ENCODE measurements around the gene PCSK6.

The PCSK6 gene

GRCh38 chr15:101256757-101257156, 232.8 kb downstream of the PCSK6 start:
- Histone ChIP-seq H3K36me3 (replicated peaks in 1 of 2; ENCODE audit: control insufficient read depth in 2 of 2, insufficient read depth in 2 of 2, low read length in 2 of 2) (no peaks in the 10 kb centered on the region), H2BK120ac (ENCODE audit: low read depth, low read length) (no peak overlapping the region), H4K8ac (ENCODE audit: low read depth, low read length) (no peak overlapping the region), H4K91ac (ENCODE audit: low read depth, low read length, poor library complexity) (no peak overlapping the region), H2AK5ac (ENCODE audit: low read depth, low read length) (no peak overlapping the region), H2AFZ (ENCODE audit: low read length) (no peak overlapping the region), H3K4me3 (ENCODE audit: low read length in 2 of 2) (no peak overlapping the region), H3K9me3 (replicated peaks in 1 of 2; ENCODE audit: control insufficient read depth in 2 of 2, insufficient read depth in 1 of 2, low read depth in 1 of 2, low read length in 2 of 2) (no peaks in the 10 kb centered on the region), H3K4me2 (ENCODE audit: insufficient read depth, low read length, poor library complexity, severe bottlenecking) (no peak overlapping the region), H3K23ac (ENCODE audit: low read depth, low read length, poor library complexity) (no peak overlapping the region), H3K27ac (replicated peaks; ENCODE audit: low read length) (no peak overlapping the region), H2BK5ac (ENCODE audit: low read length) (no peak overlapping the region), H3K18ac (ENCODE audit: low read length) (no peak overlapping the region), H3K4ac (ENCODE audit: low read length) (no peak overlapping the region), H3K27me3 (ENCODE audit: control insufficient read depth in 3 of 3, insufficient read depth in 3 of 3, low read depth in 1 of 3, low read length in 3 of 3) (peaks cover 0 to 2% (median 0%) of the 10 kb centered on the region in 3 experiments), H3K4me1 (ENCODE audit: control insufficient read depth in 2 of 2, insufficient read depth in 1 of 2, low read depth in 1 of 2, low read length in 2 of 2) (peaks cover 0 to 14% of the 10 kb centered on the region in 2 donors), H3K9ac (ENCODE audit: low read depth, low read length, poor library complexity) (no peak overlapping the region), H3K14ac (ENCODE audit: low read length) (no peak overlapping the region), H2BK15ac (ENCODE audit: low read length) (no peak overlapping the region), H2BK12ac (ENCODE audit: low read length) (no peak overlapping the region), H3K79me1 (ENCODE audit: low read depth, low read length) (no peaks in the 10 kb centered on the region)
- no CpG with 5 or more reads among the region's 6 CpGs for WGBS, 2 donors (ENCODE audit: extremely low coverage in 2 of 2, insufficient read length in 2 of 2, insufficient replicate concordance in 1 of 2)
- DNase-seq (ENCODE audit: low spot score): no peak

- no peak overlapping the region for H2BK5ac ChIP-seq (ENCODE audit: low read length)
- no peak overlapping the region for H3K4ac ChIP-seq (ENCODE audit: low read length)
- no peak overlapping the region for H2AK5ac ChIP-seq (ENCODE audit: low read depth, low read length)
- H3K14ac ChIP-seq (ENCODE audit: low read length): no peak overlapping the region
- H3K4me2 ChIP-seq (ENCODE audit: insufficient read depth, low read length, poor library complexity, severe bottlenecking): no peak overlapping the region
- no peak for DNase-seq (ENCODE audit: low spot score)
- no peaks in the 10 kb centered on the region for H3K36me3 ChIP-seq (replicated peaks in 1 of 2; ENCODE audit: control insufficient read depth in 2 of 2, insufficient read depth in 2 of 2, low read length in 2 of 2)
- H3K4me1 ChIP-seq (ENCODE audit: control insufficient read depth in 2 of 2, insufficient read depth in 1 of 2, low read depth in 1 of 2, low read length in 2 of 2): peaks cover 0 to 14% of the 10 kb centered on the region in 2 donors
- H3K27ac ChIP-seq (replicated peaks; ENCODE audit: low read length): no peak overlapping the region
- no peaks in the 10 kb centered on the region for H3K79me1 ChIP-seq (ENCODE audit: low read depth, low read length)
- peaks cover 0 to 2% (median 0%) of the 10 kb centered on the region in 3 experiments for H3K27me3 ChIP-seq (ENCODE audit: control insufficient read depth in 3 of 3, insufficient read depth in 3 of 3, low read depth in 1 of 3, low read length in 3 of 3)
- H2BK120ac ChIP-seq (ENCODE audit: low read depth, low read length): no peak overlapping the region
- peak overlapping the region; percentile 37 for H2AFZ ChIP-seq (ENCODE audit: low read length)
- H4K91ac ChIP-seq (ENCODE audit: low read depth, low read length, poor library complexity): no peak overlapping the region
- no peak overlapping the region for H3K9ac ChIP-seq (ENCODE audit: low read depth, low read length, poor library complexity)
- H2BK12ac ChIP-seq (ENCODE audit: low read length): no peak overlapping the region
- no peak overlapping the region for H3K18ac ChIP-seq (ENCODE audit: low read length)
- H3K9me3 ChIP-seq (replicated peaks in 1 of 2; ENCODE audit: control insufficient read depth in 2 of 2, insufficient read depth in 1 of 2, low read depth in 1 of 2, low read length in 2 of 2): no peaks in the 10 kb centered on the region
- no peak overlapping the region for H2BK15ac ChIP-seq (ENCODE audit: low read length)
- no peak overlapping the region for H4K8ac ChIP-seq (ENCODE audit: low read depth, low read length)
- no CpG with 5 or more reads among the region's 8 CpGs for WGBS, 2 donors (ENCODE audit: extremely low coverage in 2 of 2, insufficient read length in 2 of 2, insufficient replicate concordance in 1 of 2)
- H3K23ac ChIP-seq (ENCODE audit: low read depth, low read length, poor library complexity): no peak overlapping the region
- H3K4me3 ChIP-seq (ENCODE audit: low read length in 2 of 2): no peak overlapping the region
These were observed 233.8 kb downstream of the PCSK6 start for GRCh38 chr15:101255615-101256241.

GRCh38 chr15:101255051-101255395, 234.5 kb downstream of the PCSK6 start:
- Histone ChIP-seq H2BK15ac (ENCODE audit: low read length) (no peak overlapping the region), H2AFZ (ENCODE audit: low read length) (no peak overlapping the region), H2BK120ac (ENCODE audit: low read depth, low read length) (no peak overlapping the region), H3K14ac (ENCODE audit: low read length) (no peak overlapping the region), H4K91ac (ENCODE audit: low read depth, low read length, poor library complexity) (no peak overlapping the region), H3K4me2 (ENCODE audit: insufficient read depth, low read length, poor library complexity, severe bottlenecking) (no peak overlapping the region), H3K79me1 (ENCODE audit: low read depth, low read length) (peaks cover 3% of the 10 kb centered on the region), H3K23ac (ENCODE audit: low read depth, low read length, poor library complexity) (no peak overlapping the region), H4K8ac (ENCODE audit: low read depth, low read length) (no peak overlapping the region), H3K18ac (ENCODE audit: low read length) (no peak overlapping the region), H2BK5ac (ENCODE audit: low read length) (no peak overlapping the region), H3K4me1 (ENCODE audit: control insufficient read depth in 2 of 2, insufficient read depth in 1 of 2, low read depth in 1 of 2, low read length in 2 of 2) (peaks cover 5 to 14% of the 10 kb centered on the region in 2 donors), H3K27me3 (ENCODE audit: control insufficient read depth in 3 of 3, insufficient read depth in 3 of 3, low read depth in 1 of 3, low read length in 3 of 3) (peaks cover 0 to 2% (median 0%) of the 10 kb centered on the region in 3 experiments), H3K4ac (ENCODE audit: low read length) (no peak overlapping the region), H2BK12ac (ENCODE audit: low read length) (no peak overlapping the region), H3K27ac (replicated peaks; ENCODE audit: low read length) (no peak overlapping the region), H3K9me3 (replicated peaks in 1 of 2; ENCODE audit: control insufficient read depth in 2 of 2, insufficient read depth in 1 of 2, low read depth in 1 of 2, low read length in 2 of 2) (no peaks in the 10 kb centered on the region), H3K4me3 (ENCODE audit: low read length in 2 of 2) (no peak overlapping the region), H2AK5ac (ENCODE audit: low read depth, low read length) (no peak overlapping the region), H3K9ac (ENCODE audit: low read depth, low read length, poor library complexity) (no peak overlapping the region), H3K36me3 (replicated peaks in 1 of 2; ENCODE audit: control insufficient read depth in 2 of 2, insufficient read depth in 2 of 2, low read length in 2 of 2) (no peaks in the 10 kb centered on the region)
- no peak for DNase-seq (ENCODE audit: low spot score)
- no CpG with 5 or more reads among the region's 5 CpGs for WGBS, 2 donors (ENCODE audit: extremely low coverage in 2 of 2, insufficient read length in 2 of 2, insufficient replicate concordance in 1 of 2)

- Histone ChIP-seq H2BK120ac (ENCODE audit: low read depth, low read length) (no peak overlapping the region), H2BK12ac (ENCODE audit: low read length) (no peak overlapping the region), H3K9ac (ENCODE audit: low read depth, low read length, poor library complexity) (no peak overlapping the region), H2BK15ac (ENCODE audit: low read length) (no peak overlapping the region), H3K4ac (ENCODE audit: low read length) (no peak overlapping the region), H3K14ac (ENCODE audit: low read length) (no peak overlapping the region), H3K4me2 (ENCODE audit: insufficient read depth, low read length, poor library complexity, severe bottlenecking) (no peak overlapping the region), H3K18ac (ENCODE audit: low read length) (no peak overlapping the region), H3K4me1 (ENCODE audit: control insufficient read depth in 2 of 2, insufficient read depth in 1 of 2, low read depth in 1 of 2, low read length in 2 of 2) (peaks cover 9 to 17% of the 10 kb centered on the region in 2 donors), H2AFZ (ENCODE audit: low read length) (no peak overlapping the region), H4K91ac (ENCODE audit: low read depth, low read length, poor library complexity) (no peak overlapping the region), H3K4me3 (ENCODE audit: low read length in 2 of 2) (no peak overlapping the region), H3K27ac (replicated peaks; ENCODE audit: low read length) (no peak overlapping the region), H2AK5ac (ENCODE audit: low read depth, low read length) (no peak overlapping the region), H3K23ac (ENCODE audit: low read depth, low read length, poor library complexity) (no peak overlapping the region), H3K9me3 (replicated peaks in 1 of 2; ENCODE audit: control insufficient read depth in 2 of 2, insufficient read depth in 1 of 2, low read depth in 1 of 2, low read length in 2 of 2) (no peaks in the 10 kb centered on the region), H3K36me3 (replicated peaks in 1 of 2; ENCODE audit: control insufficient read depth in 2 of 2, insufficient read depth in 2 of 2, low read length in 2 of 2) (peaks cover 0 to 2% of the 10 kb centered on the region in 2 donors), H3K79me1 (ENCODE audit: low read depth, low read length) (peaks cover 3% of the 10 kb centered on the region), H2BK5ac (ENCODE audit: low read length) (no peak overlapping the region), H4K8ac (ENCODE audit: low read depth, low read length) (no peak overlapping the region), H3K27me3 (ENCODE audit: control insufficient read depth in 3 of 3, insufficient read depth in 3 of 3, low read depth in 1 of 3, low read length in 3 of 3) (peaks cover 0 to 2% (median 0%) of the 10 kb centered on the region in 3 experiments)
- WGBS, 2 donors (ENCODE audit: extremely low coverage in 2 of 2, insufficient read length in 2 of 2, insufficient replicate concordance in 1 of 2): no CpG with 5 or more reads among the region's 11 CpGs
- DNase-seq (ENCODE audit: low spot score): no peak
These were observed 235.1 kb downstream of the PCSK6 start for GRCh38 chr15:101254157-101255050.
